Amniotic stem cell (primary cell): ENCODE measurements around the gene OR2H1.

ENCODE experiments used
- DNase-seq: peaks from one replicate; lab custom pipeline; 2025; lab: John Stamatoyannopoulos, UW

OR2H1 gene

DNA sequence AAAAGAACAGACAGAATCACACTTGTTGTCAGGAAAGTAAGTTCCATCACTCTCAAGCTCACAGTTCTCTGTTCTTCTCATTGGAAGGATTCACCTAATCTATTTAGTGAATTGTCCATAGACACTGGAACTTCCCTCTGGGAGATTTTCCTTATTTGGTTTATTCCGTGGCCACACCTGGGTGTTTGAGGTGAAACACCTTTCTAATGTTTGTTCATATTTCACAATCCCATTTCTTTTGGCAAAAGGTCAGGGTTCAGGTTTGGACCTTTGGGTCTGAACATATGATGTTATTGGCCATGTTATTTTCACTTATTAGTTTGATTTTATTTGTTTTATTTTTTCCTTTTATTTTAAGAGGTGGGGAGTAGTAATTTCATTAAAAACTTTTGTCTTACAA, 26.8 kb downstream of the OR2H1 start:
- no peak for DNase-seq

DNA sequence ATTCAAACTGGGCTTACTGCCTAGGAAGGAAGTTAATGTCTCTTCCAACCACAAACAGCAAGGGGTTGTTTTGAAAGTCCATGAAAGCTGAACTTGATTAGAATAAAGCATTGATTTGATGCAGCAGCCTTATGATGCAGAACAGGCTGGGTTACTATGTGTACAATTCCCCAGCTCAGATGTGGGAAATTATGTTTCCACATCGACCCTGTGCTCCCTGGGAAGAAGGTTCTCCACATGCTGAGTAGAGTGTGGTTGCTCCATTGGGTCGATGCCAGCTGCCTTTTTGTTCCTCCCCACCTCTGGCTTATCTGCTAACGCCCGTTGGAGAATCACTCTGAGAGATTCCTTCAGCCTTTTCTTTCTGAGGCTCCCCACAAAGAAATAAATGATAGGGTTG, 29.6 kb downstream of the OR2H1 start:
- DNase-seq, result no peak

DNA sequence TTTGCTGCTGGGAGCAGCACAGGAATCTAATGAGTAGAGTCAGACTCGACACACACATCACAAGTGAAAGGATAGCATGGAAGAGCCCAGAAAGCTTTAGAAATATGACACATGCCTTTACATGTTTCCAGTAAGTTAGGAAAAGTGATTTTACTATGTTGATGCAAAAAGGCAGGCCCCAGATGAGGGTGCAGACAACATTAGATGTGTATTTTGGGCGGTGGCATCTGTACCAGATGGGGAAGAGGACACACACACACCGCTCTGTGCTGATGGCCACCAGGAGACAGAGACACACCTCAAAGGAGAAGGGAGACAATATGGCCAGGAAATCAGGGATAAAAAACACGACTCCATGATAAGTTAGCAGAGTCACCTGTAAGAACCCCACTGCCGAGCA, 30.2 kb downstream of the OR2H1 start:
- no peak for DNase-seq

DNA sequence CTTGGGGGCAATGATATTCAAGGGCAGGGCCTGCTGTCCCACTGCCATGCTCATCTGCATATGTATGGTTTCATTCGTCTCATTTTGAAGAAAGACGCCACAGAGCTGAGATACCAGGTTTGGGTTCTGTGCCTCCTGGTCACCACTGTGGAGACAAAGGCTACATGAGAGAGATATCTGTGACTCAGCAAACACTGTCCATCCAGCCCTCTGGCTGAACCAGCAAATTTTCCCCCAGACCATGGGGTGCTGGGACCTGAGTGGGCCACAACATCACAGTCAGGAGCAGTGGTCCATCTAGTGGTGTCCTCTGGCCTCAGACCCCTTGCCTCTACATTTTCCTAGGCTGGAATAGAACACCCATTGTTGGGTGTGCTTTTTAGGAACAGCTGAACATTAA, 30.7 kb downstream of the OR2H1 start, which contains the start of gene MAS1L:
TSS of gene MAS1L (minus strand) at position 297 of the 400 bp plus-strand sequence. CDS start at position 243, 54 bp downstream.
- DNase-seq, result no peak

DNA sequence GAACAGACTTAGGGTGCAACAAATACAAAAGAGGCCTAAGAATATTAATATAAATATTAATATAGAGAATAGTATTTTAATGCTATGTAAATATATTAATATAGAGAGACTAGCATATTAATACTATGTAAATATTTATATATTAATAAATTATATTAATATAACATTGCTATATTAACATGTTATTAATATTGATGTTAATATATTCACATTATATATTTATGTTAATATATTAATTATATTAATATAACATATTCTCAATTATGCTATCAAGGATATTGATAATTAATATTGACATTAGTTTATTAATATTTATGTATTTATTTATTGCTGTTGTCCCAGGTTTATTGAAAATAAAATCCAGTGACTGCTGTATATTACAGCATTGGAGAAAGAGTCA, 31.9 kb downstream of the OR2H1 start:
- no peak for DNase-seq

DNA sequence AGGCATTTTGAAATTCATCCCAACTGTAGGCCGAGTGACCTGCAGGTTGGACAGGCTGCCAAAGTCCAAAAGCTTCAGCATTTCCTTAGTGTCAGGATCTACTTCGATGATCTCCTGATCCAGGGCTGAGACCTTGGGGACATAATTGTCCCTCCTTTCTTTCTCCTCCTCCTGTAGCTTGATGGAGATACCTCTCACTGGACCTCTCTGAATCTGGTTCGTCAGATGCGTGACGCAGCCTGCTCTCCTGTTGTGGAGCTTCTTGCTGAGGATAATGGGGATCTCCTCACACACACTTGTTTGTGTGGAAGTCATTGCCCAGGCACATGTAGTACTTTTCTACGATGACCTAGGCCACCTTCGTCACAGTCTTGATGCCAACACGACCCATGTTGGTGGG, 32.3 kb downstream of the OR2H1 start:
- DNase-seq, result no peak

DNA sequence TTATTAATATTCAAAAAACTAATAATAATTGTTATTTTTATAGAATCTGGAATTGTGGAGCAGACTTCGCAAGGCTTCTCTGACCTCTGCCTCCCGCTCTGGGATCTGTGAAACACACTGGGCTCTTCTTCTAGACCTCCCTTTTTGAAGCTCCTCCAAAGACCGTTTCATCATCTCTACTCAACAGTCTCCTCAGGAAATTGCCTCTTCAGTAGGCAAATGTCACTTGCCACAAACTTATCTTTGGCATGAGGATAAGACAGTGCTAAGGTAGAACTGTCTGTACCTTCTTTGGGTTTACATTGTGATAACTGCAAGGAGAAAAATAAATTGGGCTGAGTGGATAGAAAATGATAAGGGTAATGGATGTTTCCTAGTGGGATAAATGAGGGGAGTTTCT, 33.1 kb downstream of the OR2H1 start:
- no peak for DNase-seq

DNA sequence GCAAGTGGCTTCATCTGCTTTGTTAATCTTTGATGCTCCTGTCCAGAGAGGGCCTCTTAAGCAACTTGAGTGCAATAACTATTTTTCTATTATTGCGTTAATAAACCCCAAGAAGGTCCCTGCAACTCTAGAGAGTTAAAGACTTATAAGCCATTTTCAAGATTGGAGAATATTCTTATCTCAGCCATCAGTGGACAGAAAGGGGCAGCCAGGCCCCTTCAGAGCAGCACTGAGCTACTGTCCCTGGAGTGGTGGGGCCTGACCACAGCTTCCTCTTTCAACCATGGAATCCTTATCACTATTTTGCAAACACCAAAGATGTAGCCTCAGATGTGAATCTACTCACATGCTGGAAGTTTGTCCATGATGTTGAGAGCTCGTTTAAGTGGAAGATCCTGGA, 33.6 kb downstream of the OR2H1 start:
- no peak for DNase-seq

DNA sequence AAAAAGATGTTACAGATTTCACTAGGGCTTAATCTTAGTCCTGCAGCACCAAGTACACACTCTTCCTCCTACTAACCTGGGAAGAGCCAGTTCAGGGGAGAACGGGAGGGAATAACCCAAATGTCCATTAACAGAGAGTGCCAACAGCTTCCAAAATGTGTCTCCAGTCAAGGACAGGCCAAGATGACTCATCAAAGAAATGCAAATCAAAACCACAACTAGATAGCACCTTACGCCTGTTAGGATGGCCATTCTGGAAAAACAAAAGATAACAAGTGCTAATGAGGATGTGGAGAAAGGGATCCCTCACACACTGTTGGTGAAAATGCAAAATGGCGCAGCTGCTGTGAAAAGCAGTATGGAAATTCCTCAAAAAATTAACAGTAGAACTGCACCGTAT, 34.6 kb downstream of the OR2H1 start:
- DNase-seq, result no peak

DNA sequence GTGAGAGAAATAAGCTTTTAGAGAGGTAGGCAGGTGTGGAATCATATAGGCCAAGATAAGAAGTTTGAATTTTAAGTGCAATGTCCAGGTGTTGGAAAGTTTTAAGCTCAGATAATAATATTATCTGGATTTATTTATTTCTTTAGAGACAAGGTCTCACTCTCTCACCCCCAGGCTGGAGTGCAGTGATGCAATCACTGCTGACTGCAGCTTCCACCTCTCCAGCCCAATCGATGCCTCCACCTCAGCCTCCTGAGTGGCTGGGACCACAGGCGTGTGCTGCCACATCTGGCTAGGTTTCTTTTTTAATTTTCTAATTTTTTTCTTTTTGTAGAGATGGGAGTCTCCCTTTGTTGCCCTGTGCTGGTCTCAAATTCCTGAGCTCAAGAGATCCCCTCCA, 36.3 kb downstream of the OR2H1 start:
- no peak for DNase-seq

DNA sequence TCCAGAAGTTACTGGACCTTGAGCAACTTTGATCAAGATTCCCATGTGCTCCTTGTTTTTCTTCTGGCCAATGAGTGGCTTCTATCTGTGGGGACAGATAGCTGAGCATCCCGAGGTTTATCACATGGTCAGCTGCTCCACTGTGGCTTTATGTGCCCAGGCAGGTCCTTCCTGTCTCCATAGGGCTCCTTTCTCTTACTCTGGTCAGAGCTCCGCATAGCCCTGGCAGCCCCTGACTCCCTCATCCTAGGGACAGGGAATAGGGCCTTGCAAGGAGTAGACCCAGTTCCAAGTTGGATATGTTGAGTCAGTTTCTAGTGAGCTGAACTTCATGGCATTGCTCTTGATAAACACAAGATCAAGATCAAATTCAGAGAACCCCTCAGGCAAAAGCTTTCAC, 37.2 kb downstream of the OR2H1 start:
- DNase-seq, result no peak

DNA sequence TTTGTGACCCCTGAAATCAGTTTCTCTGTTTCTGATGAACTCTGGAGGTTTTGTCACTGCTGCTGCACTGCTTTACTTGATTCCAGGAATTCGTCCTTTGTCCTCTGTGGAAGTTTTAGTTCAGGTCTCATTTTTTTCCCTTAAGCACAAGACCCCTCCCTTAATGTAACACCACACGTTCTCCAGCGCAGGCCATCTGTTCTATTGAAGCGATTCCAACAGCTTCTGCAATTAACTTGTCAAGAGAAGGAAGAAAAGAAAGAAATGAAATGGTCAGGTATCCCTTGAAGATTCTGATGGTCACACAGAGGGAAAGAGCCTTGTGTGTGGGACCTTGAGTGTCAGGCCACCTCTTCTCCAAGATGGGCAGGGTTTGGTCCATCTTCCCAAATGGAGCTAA, 38.6 kb downstream of the OR2H1 start:
- DNase-seq, result no peak

DNA sequence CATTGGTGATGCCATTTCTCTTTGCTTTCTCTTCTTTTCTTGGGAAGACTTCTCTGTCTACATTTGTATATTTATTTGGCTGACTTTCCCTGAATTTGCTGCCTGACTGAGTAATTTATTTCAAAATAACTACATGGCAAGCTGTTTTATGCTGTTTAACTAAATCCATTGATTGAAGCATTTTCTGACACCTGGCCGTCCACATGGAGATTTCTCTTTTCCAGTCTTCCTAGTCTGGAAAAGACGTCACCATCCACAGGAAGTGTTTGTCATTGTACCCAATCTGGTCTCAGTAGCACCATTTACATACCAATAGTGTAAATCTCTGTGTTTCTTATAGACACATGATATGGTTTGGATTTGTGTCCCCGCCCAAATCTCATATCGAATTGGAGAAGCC, 40.0 kb downstream of the OR2H1 start:
- DNase-seq, result no peak

DNA sequence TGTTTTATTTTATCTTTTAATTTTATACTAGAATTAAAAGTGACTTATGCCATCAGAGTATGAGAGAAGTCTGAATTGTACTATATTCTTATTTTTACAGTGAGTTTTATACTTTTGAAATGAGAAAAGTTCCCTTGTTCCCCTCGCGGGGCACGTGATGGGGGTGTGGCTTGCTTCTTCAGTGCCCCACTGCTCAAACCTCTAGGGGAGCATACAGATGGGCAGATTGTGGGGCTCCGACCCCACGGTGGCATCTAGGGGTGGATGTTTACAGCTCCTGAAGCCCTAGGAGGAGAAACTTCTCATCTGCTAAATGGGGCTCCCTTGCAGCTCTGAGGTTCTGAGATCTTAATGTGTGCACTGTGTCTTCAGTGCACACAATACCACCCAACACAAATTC, 42.7 kb downstream of the OR2H1 start:
- no peak for DNase-seq

DNA sequence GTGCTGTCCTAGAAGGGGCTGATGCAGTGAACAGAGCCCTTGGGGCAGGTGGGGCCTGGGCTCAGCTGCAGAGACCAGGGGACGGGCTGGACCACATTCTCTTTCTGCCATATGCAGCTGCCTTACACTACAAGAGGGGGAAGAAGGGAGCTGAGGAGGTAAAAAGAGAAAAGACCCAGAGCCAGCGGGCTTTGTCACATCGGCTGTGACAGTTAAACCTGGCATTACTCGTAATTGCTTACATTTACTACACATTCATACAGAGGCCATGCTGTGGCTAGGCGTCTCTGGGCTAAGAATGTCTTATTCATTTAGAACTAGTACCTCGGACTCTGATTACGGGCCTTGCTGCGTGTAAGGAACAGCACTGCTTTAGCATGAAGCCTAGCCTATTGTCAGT, 43.6 kb downstream of the OR2H1 start:
- DNase-seq, result no peak

DNA sequence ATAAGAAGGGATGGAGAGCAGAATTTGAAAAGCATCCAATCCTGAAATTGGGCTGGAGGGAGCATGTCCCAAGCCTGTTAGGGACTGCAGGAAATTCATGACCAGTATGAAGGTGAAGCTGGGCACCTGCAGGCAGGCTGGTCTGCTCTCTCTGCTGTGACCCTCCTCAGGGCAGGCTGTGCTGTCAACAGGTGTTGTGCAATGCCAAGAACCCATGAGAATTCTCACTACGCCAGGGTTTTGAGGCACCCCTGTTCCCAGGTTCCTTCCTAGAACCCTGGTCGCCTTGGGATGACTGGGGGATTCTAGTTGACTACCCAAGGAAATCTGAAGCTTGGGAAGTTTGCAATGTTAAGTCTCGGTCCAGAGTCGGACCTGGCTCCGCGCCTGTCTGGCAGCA, 44.2 kb downstream of the OR2H1 start:
- no peak for DNase-seq

DNA sequence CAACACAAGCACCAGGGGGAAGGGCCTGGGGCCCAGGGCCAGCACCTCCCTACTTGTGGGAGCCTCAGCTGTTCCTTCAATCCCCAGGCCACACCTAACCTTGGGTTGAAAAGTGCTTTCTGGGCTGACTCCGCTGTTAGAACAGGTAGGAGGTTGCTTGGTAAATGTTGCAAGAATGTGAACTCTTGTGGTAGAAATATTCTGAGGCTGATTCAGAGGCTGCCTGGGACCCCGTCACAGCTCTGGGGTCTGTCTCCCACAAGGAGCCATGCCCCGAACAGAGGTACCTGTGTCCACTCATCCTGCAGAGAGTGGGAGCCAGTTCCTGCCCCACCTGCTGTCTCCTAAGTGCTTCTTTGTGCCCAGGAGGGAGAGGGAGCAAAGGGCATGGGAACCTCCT, 45.2 kb downstream of the OR2H1 start:
- no peak for DNase-seq

DNA sequence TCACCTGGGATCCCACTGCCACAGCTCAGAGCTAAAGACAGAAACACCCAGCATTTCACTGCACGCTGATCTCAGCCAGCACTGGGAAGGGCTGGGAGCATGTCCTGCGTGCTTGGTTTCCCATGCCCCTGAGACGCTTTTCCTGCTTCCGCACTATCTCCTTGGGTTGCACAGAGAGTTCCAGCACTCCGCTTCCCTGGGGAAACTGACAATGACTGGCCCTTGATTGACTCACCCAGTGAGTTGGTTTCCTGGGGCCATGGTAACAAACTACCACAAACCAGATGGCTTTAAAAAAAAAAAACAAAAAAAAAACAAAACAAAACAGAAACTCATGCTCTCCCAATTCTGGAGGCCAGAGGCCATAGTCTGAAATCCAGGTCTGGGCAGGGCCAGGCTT, 45.6 kb downstream of the OR2H1 start:
- DNase-seq, result peak; percentile 14

DNA sequence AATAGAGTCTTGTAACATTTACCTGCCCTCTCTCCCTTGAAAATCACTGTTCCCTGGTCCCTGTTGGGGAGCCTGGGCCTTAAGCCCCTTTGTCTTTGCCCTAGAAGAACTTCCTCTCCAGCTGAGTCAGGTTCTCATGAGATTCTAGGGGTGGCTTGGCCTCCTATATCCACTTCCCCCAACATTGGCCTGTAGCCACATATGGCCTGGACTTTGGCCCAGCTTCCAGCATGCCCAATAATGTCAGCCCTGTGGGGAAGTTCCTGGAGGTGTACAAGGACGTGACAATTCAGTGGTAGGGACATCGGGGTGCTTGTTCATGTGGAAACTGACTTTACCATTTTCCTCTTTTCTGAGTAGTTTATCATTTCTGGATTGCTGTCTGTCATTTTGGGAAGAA, 48.0 kb downstream of the OR2H1 start:
- no peak for DNase-seq

DNA sequence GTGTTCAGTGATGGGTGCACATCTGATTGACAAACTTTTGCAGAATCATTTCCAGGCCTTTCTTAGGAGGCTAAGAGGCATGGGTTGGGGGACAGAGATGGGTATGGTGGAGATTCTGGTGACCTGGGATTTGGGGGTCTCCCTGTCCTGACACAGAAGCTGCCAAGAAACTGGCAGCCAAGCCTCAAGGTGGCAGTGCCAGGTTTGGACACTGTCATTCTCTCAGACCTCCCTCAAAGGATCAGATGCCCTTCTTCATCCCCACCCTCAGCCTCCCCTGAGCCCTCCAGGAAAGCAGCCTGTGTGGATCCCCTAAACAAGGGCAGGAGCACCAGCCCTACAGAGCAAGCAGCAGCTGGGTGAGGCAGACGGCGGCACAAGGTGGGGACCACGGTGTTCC, 48.9 kb downstream of the OR2H1 start:
- DNase-seq, result no peak

DNA sequence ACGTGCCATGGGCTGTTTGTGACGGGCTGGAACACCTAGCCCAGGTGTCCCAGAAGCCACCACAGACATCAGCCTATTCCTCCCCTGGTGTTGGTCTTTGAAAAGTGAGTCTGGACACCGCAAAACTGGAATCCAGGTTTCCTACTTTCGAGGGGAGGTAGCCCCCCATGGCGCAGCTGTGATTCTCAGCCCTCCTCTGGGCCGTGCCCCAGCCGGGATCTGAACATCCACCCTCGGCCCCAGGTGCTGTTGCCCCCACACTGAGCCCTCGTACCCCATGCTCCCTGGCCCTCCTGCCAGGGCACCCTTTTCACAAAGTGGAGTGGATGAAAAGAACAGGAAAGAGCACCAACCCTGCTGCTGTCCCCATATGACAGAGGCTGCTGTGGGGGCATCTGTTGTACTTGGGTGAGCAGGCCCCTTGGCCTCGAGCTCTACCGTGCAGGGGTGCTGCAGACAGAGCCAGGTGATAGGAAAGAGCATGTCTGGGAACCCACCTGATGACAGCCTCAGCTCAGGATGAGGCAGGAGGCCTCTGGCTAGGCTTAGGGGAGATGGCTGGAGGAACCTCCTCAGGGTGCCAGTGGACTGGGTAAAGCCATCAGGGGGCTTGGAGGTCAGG, 49.6 kb downstream of the OR2H1 start:
- no peak for DNase-seq

DNA sequence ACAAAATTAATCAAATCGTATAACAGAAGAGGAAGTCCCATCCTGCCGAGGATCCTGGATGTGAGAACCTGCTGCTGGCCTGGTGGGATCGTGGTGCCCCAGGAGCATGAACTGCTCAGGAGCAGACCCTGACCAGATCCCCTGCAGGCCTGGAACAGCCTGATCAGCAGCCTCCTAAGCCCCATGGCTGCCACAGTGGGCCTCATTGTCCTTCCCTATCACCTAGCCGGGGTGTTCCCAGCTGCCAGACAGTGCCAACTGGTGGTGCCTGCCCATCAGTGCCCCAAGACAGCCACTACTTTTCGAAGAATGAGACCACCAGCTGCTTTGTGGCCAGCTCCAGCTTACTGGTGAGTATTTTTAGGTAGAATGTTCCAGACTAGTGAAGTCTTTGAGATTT, 50.4 kb downstream of the OR2H1 start:
- no peak for DNase-seq

DNA sequence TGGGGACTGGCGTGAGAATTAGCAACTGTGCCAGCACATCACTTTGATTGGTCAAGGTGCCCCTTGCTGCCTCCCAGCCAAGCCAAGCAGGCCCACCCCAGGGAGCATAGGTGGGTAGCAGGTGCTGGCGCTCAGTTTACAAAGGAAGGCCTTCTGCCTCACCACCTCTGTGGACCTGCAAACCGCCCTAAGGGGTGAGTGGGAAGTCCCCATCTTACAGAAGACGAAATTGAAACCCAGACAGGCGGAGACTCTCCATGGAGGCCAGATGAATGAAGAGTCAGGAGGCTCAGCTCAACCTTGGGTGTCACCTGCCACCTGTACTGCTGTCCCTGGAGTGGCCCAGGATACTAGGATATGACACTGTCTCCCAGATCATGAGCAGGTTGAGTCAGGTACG, 52.3 kb downstream of the OR2H1 start:
- DNase-seq, result no peak

DNA sequence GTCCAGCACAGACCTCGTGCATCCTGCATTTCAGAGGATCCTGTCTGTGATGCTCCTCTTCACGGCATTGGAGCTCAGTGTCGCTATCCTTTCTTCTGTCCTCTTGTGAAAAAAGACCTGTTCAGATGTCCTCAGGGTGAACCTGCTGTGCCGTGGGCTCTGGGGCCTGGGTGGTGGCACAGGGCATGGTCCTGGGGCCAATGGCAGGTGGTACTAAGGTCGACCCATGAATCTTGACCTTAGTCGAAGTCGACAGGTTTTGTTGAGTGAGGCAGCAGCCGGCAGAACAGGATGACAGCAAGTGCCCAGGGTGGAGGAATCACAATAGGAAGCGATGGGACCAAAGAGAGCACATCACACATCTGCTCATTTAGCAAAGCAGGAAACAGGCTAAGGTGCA, 52.8 kb downstream of the OR2H1 start:
- DNase-seq, result no peak

DNA sequence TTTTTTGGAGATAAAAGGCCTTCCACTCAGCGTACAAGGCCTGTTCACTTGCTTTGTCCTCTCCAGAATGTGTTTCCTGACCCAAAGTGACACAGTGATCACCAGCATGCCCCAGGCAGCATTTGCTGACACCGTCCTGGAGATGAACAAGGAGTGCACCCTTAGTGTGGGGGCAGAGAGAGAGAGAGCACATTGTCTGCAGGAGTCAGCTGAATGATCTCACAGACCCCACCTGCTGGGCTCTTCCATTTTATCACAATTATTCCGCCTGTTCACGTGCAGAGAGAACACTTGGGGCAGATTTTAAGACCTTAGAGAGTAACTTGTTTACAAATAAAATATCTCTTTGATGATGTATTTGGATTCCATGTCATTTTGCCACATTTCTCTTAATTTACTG, 53.2 kb downstream of the OR2H1 start:
- DNase-seq, result no peak
